Epithelial cell of proximal tubule (primary cell): ENCODE results near the gene STRA6. TPM values are rescaled to one million over a fixed set of nuclear protein-coding genes. Genes with fewer than 3 reads are reported as not detected.

Experiments used
- DNase-seq: peaks from one replicate; pipeline ENCODE4 v3.0.0-alpha.2; 2011; ENCODE audit warnings: low read depth
- H3K4me3 ChIP-seq: 2 replicates; pipeline ENCODE4 v1.5.1; 2011; ENCODE audit warnings: low read depth, mild to moderate bottlenecking, low read length
- total RNA-seq: library from RNA; depleted of rRNA; stranded (reverse); fragments of >200 nt; gene quantifications from 2 replicates; pipeline ENCODE4 v1.2.3, GENCODE V29; 2015
- TF ChIP-seq, protein P1 (sequence below): conservative IDR thresholded peaks from 2 replicates; pipeline ENCODE4 v1.5.1; 2012; ENCODE audit warnings: low read depth, mild to moderate bottlenecking, low read length

Gene STRA6
- total RNA-seq, 1 donor from 2014 or later, result 3.9 TPM

DNA sequence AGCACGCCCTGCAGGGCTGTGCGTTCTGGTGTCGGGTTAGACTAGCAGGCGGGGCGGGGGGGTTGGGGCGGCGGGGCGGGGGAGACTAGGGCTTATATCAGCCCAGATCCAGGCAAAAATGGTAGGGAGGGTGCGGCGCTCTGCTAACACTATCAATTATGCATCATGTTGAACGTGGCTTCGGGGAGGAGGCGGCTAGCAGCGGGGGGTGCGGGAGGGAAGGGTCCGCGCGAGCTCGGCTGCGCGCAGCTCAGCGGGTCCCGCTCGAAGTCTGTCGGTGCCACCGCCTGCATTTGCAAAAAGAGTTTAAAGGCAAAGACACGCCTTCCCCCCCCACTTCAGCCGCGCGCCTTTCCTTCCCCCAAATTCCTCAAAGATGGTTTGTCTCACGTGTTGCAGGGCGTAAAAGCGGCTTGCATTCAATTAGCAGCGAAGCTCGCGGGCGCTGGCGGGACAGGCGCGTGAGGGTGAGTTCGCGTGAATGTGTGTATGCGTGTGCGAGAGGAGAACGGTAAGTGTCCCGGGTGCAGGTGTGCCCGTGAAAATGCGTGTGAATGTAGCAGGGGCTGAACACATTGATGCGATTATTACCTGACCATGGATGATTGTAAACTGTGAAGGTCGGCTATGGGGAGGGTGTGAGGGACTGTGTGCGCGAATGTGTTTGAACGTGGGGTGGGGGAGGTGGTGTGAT is 72.3 kb downstream of the STRA6 start, which contains the start of gene ISLR2:
Gene ISLR2 (plus strand): TSS at position 432 of the 694 bp plus-strand sequence. CDS start 2,169 bp downstream, outside the sequence.
- H3K4me3 ChIP-seq, result no peak within 1 kb of the TSS
- TF ChIP-seq, protein P1, sequence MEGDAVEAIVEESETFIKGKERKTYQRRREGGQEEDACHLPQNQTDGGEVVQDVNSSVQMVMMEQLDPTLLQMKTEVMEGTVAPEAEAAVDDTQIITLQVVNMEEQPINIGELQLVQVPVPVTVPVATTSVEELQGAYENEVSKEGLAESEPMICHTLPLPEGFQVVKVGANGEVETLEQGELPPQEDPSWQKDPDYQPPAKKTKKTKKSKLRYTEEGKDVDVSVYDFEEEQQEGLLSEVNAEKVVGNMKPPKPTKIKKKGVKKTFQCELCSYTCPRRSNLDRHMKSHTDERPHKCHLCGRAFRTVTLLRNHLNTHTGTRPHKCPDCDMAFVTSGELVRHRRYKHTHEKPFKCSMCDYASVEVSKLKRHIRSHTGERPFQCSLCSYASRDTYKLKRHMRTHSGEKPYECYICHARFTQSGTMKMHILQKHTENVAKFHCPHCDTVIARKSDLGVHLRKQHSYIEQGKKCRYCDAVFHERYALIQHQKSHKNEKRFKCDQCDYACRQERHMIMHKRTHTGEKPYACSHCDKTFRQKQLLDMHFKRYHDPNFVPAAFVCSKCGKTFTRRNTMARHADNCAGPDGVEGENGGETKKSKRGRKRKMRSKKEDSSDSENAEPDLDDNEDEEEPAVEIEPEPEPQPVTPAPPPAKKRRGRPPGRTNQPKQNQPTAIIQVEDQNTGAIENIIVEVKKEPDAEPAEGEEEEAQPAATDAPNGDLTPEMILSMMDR, result no peak

DNA sequence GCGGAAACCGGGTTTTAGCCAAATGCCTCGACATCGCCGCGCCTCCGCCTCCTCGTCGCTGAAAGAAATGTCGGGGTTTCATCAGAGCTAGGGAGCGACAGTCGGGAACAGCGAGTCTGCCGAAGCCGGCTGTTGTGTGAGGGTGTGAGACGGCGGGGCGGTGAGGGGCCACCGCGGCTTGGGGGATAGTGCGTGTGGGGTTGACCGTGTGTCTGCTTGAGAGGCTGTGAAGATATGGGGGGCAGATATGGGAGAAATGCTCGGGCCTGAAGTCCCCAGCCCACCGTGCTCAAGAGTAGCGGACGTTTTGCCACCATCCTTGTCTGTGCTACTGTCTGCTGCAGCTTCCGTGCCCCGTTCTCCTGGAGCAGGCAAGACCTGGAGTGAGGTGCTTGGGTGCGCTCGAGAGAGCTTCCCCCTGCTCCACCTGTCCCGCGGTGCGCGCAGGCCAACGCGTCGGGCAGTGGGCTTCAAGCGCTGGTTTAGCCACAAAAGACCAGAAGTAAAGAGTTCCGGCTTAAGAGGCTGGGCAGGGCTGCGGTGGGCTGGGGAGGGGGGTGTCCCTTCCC is 72.9 kb downstream of the STRA6 start:
- H3K4me3 ChIP-seq, result no peak overlapping the region
- TF ChIP-seq, protein P1, result no peak
- no peak for DNase-seq

More for the DNA sequence above, 72.3 kb downstream of the STRA6 start, which contains the start of gene ISLR2:
- no peak for DNase-seq

Other genes with a start within 250 kb of the STRA6 start
- 13.5 and 26.4 TPM in 2 replicates for gene STOML1, start 210.5 kb downstream of the STRA6 start, total RNA-seq
- 74.8 and 78.9 TPM in 2 replicates for gene PML, start 208.1 kb downstream of the STRA6 start, total RNA-seq
- not detected in 2 replicates for gene GOLGA6A, start 120.2 kb downstream of the STRA6 start, total RNA-seq
- gene ISLR2, start 72.2 kb downstream of the STRA6 start, total RNA-seq, result not detected in 2 replicates
- gene ISLR, start 29.1 kb downstream of the STRA6 start, total RNA-seq, result not detected in 2 replicates
- gene CCDC33, start 33.5 kb upstream of the STRA6 start, total RNA-seq, result 2.5 TPM in 1 of 2 replicates, not detected in the other
- 0.87 and 2.6 TPM in 2 replicates for gene CYP11A1, start 164.9 kb upstream of the STRA6 start, total RNA-seq
- 112 and 113 TPM in 2 replicates for gene SEMA7A, start 231.2 kb upstream of the STRA6 start, total RNA-seq